Erythroblast (primary cell): ENCODE results near the gene PDK4.

ENCODE experiments used
- DNase-seq, 2 experiments: peaks; one replicate each; lab custom pipeline; 2025; lab: John Stamatoyannopoulos, UW
- GATA1 ChIP-seq: IDR thresholded peaks from 2 replicates; pipeline ENCODE4 v1.6.1; 2011; ENCODE audit warnings: low read depth, mild to moderate bottlenecking, control low read depth, low read length, moderate library complexity
- POLR2A ChIP-seq: IDR thresholded peaks from 2 replicates; pipeline ENCODE4 v1.6.1; 2011; ENCODE audit warnings: mild to moderate bottlenecking, low read length

PDK4 gene

GRCh38 chr7:95596198-95597063 lies at the start of gene PDK4:
Gene PDK4 (minus strand): TSS chr7:95596516. CDS start chr7:95596293, 223 bp downstream.
- peak; percentile 87 for DNase-seq
- TF ChIP-seq GATA1 (no peak), POLR2A (peak; percentile 26)

GRCh38 chr7:95642173-95642572 lies 45.9 kb upstream of the PDK4 start:
- TF ChIP-seq POLR2A, result no peak
- no peak for TF ChIP-seq GATA1
- no peak for DNase-seq

GRCh38 chr7:95636140-95636940 lies 40.0 kb upstream of the PDK4 start:
- TF ChIP-seq GATA1, result no peak
- TF ChIP-seq POLR2A, result no peak
- no peak for DNase-seq

GRCh38 chr7:95632609-95633008 lies 36.3 kb upstream of the PDK4 start:
- TF ChIP-seq POLR2A (no peak), GATA1 (no peak)
- DNase-seq, result no peak

GRCh38 chr7:95631527-95631926 lies 35.2 kb upstream of the PDK4 start:
- TF ChIP-seq POLR2A, result no peak
- TF ChIP-seq GATA1, result no peak
- no peak for DNase-seq

GRCh38 chr7:95630702-95631458 lies 34.6 kb upstream of the PDK4 start:
- TF ChIP-seq POLR2A (no peak), GATA1 (no peak)
- DNase-seq, result no peak

- TF ChIP-seq POLR2A (no peak), GATA1 (no peak)
- no peak for DNase-seq
These were observed 32.6 kb upstream of the PDK4 start for GRCh38 chr7:95628831-95629439.

GRCh38 chr7:95623788-95624187 lies 27.5 kb upstream of the PDK4 start:
- TF ChIP-seq POLR2A (no peak), GATA1 (no peak)
- DNase-seq, result no peak

- no peak for TF ChIP-seq POLR2A
- TF ChIP-seq GATA1, result no peak
- no peak for DNase-seq
These were observed 26.5 kb upstream of the PDK4 start for GRCh38 chr7:95622859-95623258.

- no peak for DNase-seq
- TF ChIP-seq POLR2A, result no peak
- TF ChIP-seq GATA1, result no peak
These were observed 25.8 kb upstream of the PDK4 start for GRCh38 chr7:95622001-95622549.

GRCh38 chr7:95621404-95621803 lies 25.1 kb upstream of the PDK4 start:
- no peak for DNase-seq
- TF ChIP-seq GATA1 (no peak), POLR2A (no peak)

- TF ChIP-seq POLR2A (no peak), GATA1 (no peak)
- no peak for DNase-seq
These were observed 24.3 kb upstream of the PDK4 start for GRCh38 chr7:95620631-95621030.

- no peak for DNase-seq
- TF ChIP-seq POLR2A (no peak), GATA1 (no peak)
These were observed 23.6 kb upstream of the PDK4 start for GRCh38 chr7:95619921-95620320.
